DOHH2 (cell line): ENCODE measurements around the gene HEXIM1.

Experiments
- H3F3A ChIP-seq: fragments of 200-600 bp; sonication (generic), shearing (Covaris generic); 2 replicates; pipeline ENCODE4 v1.6.0; 2016; ENCODE audit warnings: antibody characterized with exemption, mild to moderate bottlenecking; ENCODE audit not compliant: control insufficient read depth, insufficient read depth
- H3K27ac ChIP-seq: fragments of 200-600 bp; sonication (generic); 2 replicates; pipeline ENCODE4 v1.5.1; 2014; ENCODE audit warnings: low read depth, mild to moderate bottlenecking, low read length, moderate library complexity
- H3K27me3 ChIP-seq: fragments of 200-600 bp; sonication (generic); 2 replicates; pipeline ENCODE4 v1.6.1; 2014; ENCODE audit warnings: mild to moderate bottlenecking, low read length, mixed read lengths; ENCODE audit not compliant: control insufficient read depth
- H3K36me3 ChIP-seq: fragments of 200-600 bp; sonication (generic); 2 replicates; pipeline ENCODE4 v1.6.1; 2014; ENCODE audit warnings: mild to moderate bottlenecking, low read length, moderate library complexity, mixed read lengths; ENCODE audit not compliant: control insufficient read depth
- H3K4me1 ChIP-seq: fragments of 200-600 bp; sonication (generic); 2 replicates; pipeline ENCODE4 v1.6.1; 2014; ENCODE audit warnings: mild to moderate bottlenecking, low read length, mixed read lengths; ENCODE audit not compliant: control insufficient read depth
- H3K4me2 ChIP-seq: fragments of 200-600 bp; sonication (generic); 2 replicates; pipeline ENCODE4 v1.6.0; 2014; ENCODE audit warnings: mild to moderate bottlenecking, low read length, moderate library complexity
- H3K4me3 ChIP-seq: fragments of 200-600 bp; sonication (generic); 2 replicates; pipeline ENCODE4 v1.5.1; 2014; ENCODE audit warnings: mild to moderate bottlenecking, low read length, mixed read lengths
- H3K79me2 ChIP-seq: fragments of 200-600 bp; sonication (generic); 2 replicates; pipeline ENCODE4 v1.6.1; 2014; ENCODE audit warnings: mild to moderate bottlenecking, low read length, mixed read lengths; ENCODE audit not compliant: control insufficient read depth
- H3K9me2 ChIP-seq: fragments of 200-600 bp; sonication (generic); replicated peaks from 2 replicates; pipeline ENCODE4 v1.6.1; 2014; ENCODE audit warnings: mild to moderate bottlenecking, low read length, mixed read lengths; ENCODE audit not compliant: control insufficient read depth
- H3K9me3 ChIP-seq: fragments of 200-600 bp; sonication (generic); 2 replicates; pipeline ENCODE4 v1.6.1; 2014; ENCODE audit warnings: antibody characterized with exemption, low read length, mixed read lengths; ENCODE audit not compliant: control insufficient read depth, insufficient read depth
- H4K20me1 ChIP-seq: fragments of 200-600 bp; sonication (generic); 2 replicates; pipeline ENCODE4 v1.6.0; 2014; ENCODE audit warnings: low read depth, mild to moderate bottlenecking, antibody characterized with exemption, low read length, moderate library complexity; ENCODE audit not compliant: control insufficient read depth, insufficient read depth
- EZH2phosphoT487 ChIP-seq: fragments of 200-600 bp; sonication (generic); IDR thresholded peaks from 2 replicates; pipeline ENCODE4 v1.6.1; 2017; ENCODE audit warnings: borderline replicate concordance, mild to moderate bottlenecking, antibody characterized with exemption, low read length, moderate library complexity, mixed read lengths
- TF ChIP-seq, protein P1 (sequence below): fragments of 200-600 bp; sonication (generic); IDR thresholded peaks from one replicate; pipeline ENCODE4 v1.5.1; 2014; ENCODE audit warnings: antibody characterized with exemption, mild to moderate bottlenecking, low read depth, low read length; ENCODE audit not compliant: poor library complexity, severe bottlenecking

HEXIM1 gene

DNA sequence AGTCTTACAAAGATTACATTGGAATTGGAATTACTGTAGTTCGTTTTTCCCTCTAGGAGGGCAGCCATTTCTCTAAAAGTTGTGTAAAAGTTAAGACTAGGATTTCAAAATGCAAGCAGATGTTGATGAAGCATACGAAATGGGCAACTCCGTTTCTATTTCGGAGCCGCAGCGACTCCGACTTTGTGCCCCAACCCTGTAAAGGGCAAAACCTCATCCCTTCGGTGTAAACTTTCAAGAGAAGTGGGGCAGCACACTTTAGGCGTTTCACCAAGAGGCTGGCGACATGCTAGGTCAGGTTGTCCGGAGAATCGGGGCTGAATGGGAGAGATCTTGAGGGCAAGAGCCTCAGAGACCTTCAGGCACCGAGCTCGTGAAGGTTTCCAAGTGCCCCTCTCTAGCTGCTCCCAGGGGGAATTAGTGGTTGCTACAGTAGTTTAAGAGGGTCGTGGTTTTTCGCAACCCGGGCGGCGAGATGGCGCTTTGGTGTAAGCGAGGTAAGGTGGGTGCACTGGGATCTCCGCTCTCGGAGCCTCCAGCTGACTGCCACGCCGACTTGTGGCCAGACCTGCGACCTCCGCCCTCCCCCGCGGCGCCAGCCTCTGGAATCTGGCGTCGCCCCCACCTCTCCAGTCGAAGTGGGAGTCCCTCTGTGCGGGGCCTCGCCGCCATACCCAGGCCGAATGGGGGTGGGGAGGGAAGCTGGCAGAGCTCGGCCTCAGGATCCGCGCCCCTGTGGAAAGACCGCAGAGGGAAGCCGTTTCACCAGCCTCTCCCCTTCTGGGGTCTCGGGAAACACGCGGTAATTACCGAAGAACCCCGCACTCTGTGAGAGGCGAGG lies 12.4 kb downstream of the HEXIM1 start:
- Histone ChIP-seq H4K20me1 (no peaks in the 10 kb centered on the region), H3K79me2 (peaks cover 34% of the 10 kb centered on the region), H3K27me3 (no peaks in the 10 kb centered on the region), H3K36me3 (peaks cover 19% of the 10 kb centered on the region), H3K9me3 (no peaks in the 10 kb centered on the region), H3K4me1 (peaks cover 18% of the 10 kb centered on the region), H3K4me2 (peak overlapping the region; percentile 75), H3F3A (peaks cover 3% of the 10 kb centered on the region; the same call in 1 of the 2 replicates), H3K9me2 (no peaks in the 10 kb centered on the region), H3K27ac (peak overlapping the region; percentile 68), H3K4me3 (peak overlapping the region; percentile 85)
- no peak for TF ChIP-seq EZH2phosphoT487
- TF ChIP-seq, protein P1, sequence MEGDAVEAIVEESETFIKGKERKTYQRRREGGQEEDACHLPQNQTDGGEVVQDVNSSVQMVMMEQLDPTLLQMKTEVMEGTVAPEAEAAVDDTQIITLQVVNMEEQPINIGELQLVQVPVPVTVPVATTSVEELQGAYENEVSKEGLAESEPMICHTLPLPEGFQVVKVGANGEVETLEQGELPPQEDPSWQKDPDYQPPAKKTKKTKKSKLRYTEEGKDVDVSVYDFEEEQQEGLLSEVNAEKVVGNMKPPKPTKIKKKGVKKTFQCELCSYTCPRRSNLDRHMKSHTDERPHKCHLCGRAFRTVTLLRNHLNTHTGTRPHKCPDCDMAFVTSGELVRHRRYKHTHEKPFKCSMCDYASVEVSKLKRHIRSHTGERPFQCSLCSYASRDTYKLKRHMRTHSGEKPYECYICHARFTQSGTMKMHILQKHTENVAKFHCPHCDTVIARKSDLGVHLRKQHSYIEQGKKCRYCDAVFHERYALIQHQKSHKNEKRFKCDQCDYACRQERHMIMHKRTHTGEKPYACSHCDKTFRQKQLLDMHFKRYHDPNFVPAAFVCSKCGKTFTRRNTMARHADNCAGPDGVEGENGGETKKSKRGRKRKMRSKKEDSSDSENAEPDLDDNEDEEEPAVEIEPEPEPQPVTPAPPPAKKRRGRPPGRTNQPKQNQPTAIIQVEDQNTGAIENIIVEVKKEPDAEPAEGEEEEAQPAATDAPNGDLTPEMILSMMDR: peak; percentile 45

DNA sequence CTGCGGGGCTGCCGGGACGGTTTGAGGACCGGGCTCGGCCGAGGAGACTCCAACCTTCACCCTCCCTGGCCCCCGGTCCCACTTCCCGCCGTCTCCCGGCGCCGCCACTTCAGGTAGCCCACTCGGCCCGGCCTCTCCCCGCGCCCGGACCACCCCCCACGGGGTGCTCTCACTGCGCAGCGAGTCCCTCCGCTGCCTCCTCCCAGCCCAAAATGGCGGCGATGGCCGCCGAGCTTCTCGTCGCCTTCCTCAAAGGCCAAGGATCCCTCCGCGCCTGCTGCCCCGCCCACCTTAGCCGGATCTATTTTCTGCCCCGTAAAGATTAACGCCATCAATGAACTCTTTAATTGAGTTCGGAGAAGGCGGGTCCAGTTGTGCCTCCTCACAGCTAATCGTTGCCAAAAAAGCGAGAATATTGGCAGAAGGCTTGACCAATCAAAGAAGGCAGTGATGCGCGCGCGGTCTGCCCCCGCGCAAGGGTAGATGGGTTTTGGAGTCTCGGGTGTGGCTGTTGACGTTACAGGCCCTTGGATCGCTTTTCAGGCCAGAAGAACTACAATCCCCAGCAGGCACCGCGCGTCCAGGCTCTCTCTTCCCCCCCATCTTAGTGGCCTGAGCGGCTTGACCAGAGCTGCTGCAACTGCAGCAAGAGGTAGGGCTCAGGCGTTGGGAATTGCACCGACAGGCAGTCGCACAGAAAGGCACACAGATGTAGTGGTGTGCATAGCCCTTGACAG lies 13.2 kb downstream of the HEXIM1 start, which contains the start of gene HEXIM2:
TSS of gene HEXIM2 (plus strand) at position 588 of the 737 bp plus-strand sequence. CDS start 919 bp downstream, outside the sequence.
- Histone ChIP-seq H3K27ac (peak within 1 kb of the TSS; percentile 68), H3K4me3 (peak within 1 kb of the TSS; percentile 85), H3K9me2 (no peaks in the 10 kb centered on the region), H3K36me3 (peaks cover 19% of the 10 kb centered on the region), H3K79me2 (peaks cover 32% of the 10 kb centered on the region), H3K4me2 (peak within 1 kb of the TSS; percentile 84), H3K27me3 (no peaks in the 10 kb centered on the region), H3F3A (peaks cover 3% of the 10 kb centered on the region; the same call in 1 of the 2 replicates), H3K9me3 (no peaks in the 10 kb centered on the region), H4K20me1 (no peaks in the 10 kb centered on the region), H3K4me1 (peaks cover 18% of the 10 kb centered on the region)
- no peak for TF ChIP-seq EZH2phosphoT487
- TF ChIP-seq, protein P1: no peak

DNA sequence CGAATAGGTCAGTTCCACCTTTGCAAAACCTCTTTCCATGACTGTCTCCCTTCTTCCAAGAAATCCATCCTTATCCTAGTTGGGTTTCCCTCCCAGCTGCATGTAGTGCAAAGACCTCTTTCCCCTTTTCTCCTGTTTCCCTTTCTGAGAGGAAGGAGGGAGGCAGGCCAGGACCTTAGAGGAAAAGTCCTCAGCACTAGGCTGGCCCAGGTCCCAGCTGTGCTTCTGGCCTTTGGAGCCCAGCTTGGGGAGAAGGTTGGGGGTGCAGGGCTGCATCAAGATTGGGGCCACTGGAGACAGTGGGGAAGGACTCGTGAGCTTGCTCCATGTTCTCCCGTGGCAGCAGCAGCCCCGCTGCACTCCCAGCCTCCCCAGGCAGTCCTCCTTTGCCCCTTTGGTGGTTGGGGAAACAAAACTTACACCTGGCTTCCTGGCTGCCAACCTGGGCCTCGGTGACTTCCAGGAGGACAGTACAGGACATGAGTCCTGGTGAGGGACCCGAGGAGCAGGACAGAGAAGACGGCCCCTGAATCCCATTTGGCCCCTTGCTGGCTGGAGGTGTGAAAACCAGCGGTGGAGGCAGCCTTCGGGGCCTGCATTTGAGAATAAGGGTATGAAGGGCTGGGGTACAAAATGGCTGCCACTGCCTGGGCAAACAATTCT lies 13.9 kb downstream of the HEXIM1 start:
- Histone ChIP-seq H3K9me2 (no peaks in the 10 kb centered on the region), H3K36me3 (peaks cover 19% of the 10 kb centered on the region), H4K20me1 (no peaks in the 10 kb centered on the region), H3K79me2 (peaks cover 32% of the 10 kb centered on the region), H3K4me3 (peak overlapping the region; percentile 85), H3K4me1 (peaks cover 18% of the 10 kb centered on the region), H3K27ac (no peak overlapping the region), H3K9me3 (no peaks in the 10 kb centered on the region), H3K4me2 (peak overlapping the region; percentile 84), H3F3A (peaks cover 3% of the 10 kb centered on the region; the same call in 1 of the 2 replicates), H3K27me3 (no peaks in the 10 kb centered on the region)
- TF ChIP-seq, protein P1: no peak
- no peak for TF ChIP-seq EZH2phosphoT487
